ENCODE data around the gene HTRA1. TPM values are rescaled to one million over a fixed set of nuclear protein-coding genes. Genes with fewer than 3 reads are reported as not detected.

Gene HTRA1
- total RNA-seq, 1 donor from 2014 or later: 1,504 TPM

GRCh38 chr10:122515022-122515424, 53.7 kb downstream of the HTRA1 start:
- no peaks in the 10 kb centered on the region for H3K27me3 Mint-ChIP-seq (ENCODE audit: low read depth)
- H3K9me3 Mint-ChIP-seq (ENCODE audit: low read depth): no peaks in the 10 kb centered on the region
- peaks cover 5% of the 10 kb centered on the region for H3K4me1 Mint-ChIP-seq (ENCODE audit: low read depth)
- peaks cover 59% of the 10 kb centered on the region for H3K36me3 Mint-ChIP-seq (ENCODE audit: low read depth)
- TF ChIP-seq CTCF (IDR thresholded peaks at IDR 0.05): no peak
- H3K27ac Mint-ChIP-seq (ENCODE audit: unreplicated experiment): no peak overlapping the region
- H3K4me3 Mint-ChIP-seq (ENCODE audit: unreplicated experiment): no peak overlapping the region
- DNase-seq (ENCODE audit: low spot score): no peak

DNA sequence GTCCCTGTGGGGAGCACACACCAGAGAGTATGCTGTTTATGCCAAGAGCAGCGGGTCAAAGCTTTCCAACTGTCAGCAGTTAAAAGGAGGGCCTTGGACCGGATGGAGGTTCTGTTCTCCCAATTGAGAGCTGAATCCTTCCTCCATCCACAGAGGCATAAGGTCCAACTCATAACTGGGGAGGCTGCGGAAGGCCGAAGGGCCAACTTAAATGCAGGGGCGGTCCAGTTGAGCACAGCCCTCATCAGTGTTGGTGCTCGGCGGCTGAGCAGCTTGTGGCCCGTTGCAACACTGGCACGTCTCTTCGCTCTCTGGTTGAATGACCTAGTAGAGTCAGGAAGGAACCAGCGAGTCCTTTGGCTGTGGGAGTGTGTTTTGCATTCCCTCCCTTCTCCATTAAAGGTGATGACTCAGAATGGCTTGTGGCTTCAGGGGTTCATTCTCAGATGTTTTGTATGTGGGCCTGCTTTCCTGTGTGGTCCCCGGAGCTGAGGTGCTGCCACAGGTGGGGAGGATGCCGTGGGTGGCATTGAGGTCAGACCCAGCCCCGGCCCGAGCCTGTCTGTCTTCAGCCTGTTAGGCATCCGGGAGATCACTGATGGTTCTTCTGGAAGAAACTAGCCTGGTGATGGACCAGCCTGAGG, 54.4 kb downstream of the HTRA1 start:
- H3K27me3 Mint-ChIP-seq (ENCODE audit: low read depth): no peaks in the 10 kb centered on the region
- H3K4me1 Mint-ChIP-seq (ENCODE audit: low read depth): peaks cover 11% of the 10 kb centered on the region
- H3K9me3 Mint-ChIP-seq (ENCODE audit: low read depth): no peaks in the 10 kb centered on the region
- H3K36me3 Mint-ChIP-seq (ENCODE audit: low read depth): peaks cover 52% of the 10 kb centered on the region
- no peak for TF ChIP-seq CTCF (IDR thresholded peaks at IDR 0.05)
- H3K4me3 Mint-ChIP-seq (ENCODE audit: unreplicated experiment): no peak overlapping the region
- no peak for DNase-seq (ENCODE audit: low spot score)
- peak overlapping the region; percentile 22 for H3K27ac Mint-ChIP-seq (ENCODE audit: unreplicated experiment)

GRCh38 chr10:122516734-122517133, 55.4 kb downstream of the HTRA1 start:
- peaks cover 47% of the 10 kb centered on the region for H3K36me3 Mint-ChIP-seq (ENCODE audit: low read depth)
- H3K27me3 Mint-ChIP-seq (ENCODE audit: low read depth): no peaks in the 10 kb centered on the region
- H3K27ac Mint-ChIP-seq (ENCODE audit: unreplicated experiment): no peak overlapping the region
- peaks cover 21% of the 10 kb centered on the region for H3K4me1 Mint-ChIP-seq (ENCODE audit: low read depth)
- no peaks in the 10 kb centered on the region for H3K9me3 Mint-ChIP-seq (ENCODE audit: low read depth)
- no peak overlapping the region for H3K4me3 Mint-ChIP-seq (ENCODE audit: unreplicated experiment)
- no peak for DNase-seq (ENCODE audit: low spot score)
- no peak for TF ChIP-seq CTCF (IDR thresholded peaks at IDR 0.05)

DNA sequence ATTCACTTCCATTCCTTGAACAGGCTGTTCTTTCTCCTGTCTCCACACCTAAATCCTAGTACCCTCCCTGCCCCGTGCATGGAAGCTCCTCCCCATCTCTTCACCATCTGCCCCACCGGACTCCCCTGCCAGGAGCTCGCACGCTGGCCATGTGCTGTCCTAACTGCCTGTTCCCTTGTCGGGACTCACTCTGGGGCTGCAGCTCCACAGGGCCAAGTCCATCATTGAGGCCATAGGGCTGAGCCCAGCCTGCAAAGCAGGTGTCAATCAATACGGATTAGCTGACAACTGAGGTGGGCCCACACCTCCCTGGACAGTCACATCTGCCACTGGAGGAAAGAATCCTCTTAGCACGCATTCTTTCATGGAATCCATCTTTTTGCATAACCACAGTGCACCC, 57.8 kb downstream of the HTRA1 start:
- Mint-ChIP-seq H3K36me3 (ENCODE audit: low read depth) (peaks cover 33% of the 10 kb centered on the region), H3K27ac (ENCODE audit: unreplicated experiment) (no peak overlapping the region), H3K4me1 (ENCODE audit: low read depth) (peaks cover 23% of the 10 kb centered on the region), H3K4me3 (ENCODE audit: unreplicated experiment) (no peak overlapping the region), H3K9me3 (ENCODE audit: low read depth) (peaks cover 5% of the 10 kb centered on the region), H3K27me3 (ENCODE audit: low read depth) (no peaks in the 10 kb centered on the region)
- no peak for DNase-seq (ENCODE audit: low spot score)
- TF ChIP-seq CTCF (IDR thresholded peaks at IDR 0.05): no peak

GRCh38 chr10:122519873-122520272, 58.5 kb downstream of the HTRA1 start:
- Mint-ChIP-seq H3K36me3 (ENCODE audit: low read depth) (peaks cover 27% of the 10 kb centered on the region), H3K9me3 (ENCODE audit: low read depth) (peaks cover 5% of the 10 kb centered on the region), H3K4me3 (ENCODE audit: unreplicated experiment) (no peak overlapping the region), H3K4me1 (ENCODE audit: low read depth) (peaks cover 23% of the 10 kb centered on the region), H3K27ac (ENCODE audit: unreplicated experiment) (peak overlapping the region; percentile 22), H3K27me3 (ENCODE audit: low read depth) (no peaks in the 10 kb centered on the region)
- DNase-seq (ENCODE audit: low spot score): no peak
- no peak for TF ChIP-seq CTCF (IDR thresholded peaks at IDR 0.05)

Data from chondrocyte (in vitro differentiated cells).